HG03064 (cell line): ENCODE measurements around the gene PEX11G.
A peak's percentile ranks its signal among the peaks of the same experiment; 100 is the strongest.

Experiments
- ATAC-seq: cut with Tn5 transposase; IDR thresholded peaks from one replicate; pipeline ENCODE4 v1.9.1; 2021; ENCODE audit warnings: low read depth; ENCODE audit not compliant: unreplicated experiment

PEX11G gene

DNA sequence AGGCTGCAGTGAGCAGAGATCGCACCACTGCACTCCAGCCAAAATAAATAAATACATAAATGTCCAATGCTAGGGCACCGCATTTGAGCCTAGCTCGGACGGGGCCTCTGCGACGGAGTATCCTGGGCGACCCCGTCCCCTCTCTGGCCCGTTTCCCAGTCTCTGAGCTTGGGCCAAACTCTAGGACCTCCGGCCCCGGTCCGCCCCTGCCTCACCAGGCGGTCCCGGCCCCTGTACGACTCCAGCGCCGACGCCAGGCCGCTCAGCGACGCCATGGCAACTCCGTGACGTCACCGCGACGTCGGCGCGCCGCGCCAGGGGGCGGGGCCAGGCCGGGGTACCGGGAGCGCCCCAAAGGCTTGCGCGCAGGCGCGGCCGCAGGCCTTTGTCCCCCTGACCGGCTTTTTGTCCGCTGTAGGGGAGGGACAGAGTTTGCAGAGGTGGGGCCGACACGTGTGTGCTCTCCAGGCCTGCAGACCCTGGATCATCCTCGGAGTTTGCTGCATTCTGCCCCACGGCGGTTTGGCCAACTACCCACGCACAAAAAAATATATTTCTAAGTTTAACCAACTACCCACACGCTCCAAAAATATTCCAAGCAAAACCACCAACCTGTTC, at the start of gene PEX11G:
TSS of gene PEX11G (minus strand) at position 300 of the 618 bp plus-strand sequence. CDS start at position 275, 25 bp downstream.
- no peak for ATAC-seq

DNA sequence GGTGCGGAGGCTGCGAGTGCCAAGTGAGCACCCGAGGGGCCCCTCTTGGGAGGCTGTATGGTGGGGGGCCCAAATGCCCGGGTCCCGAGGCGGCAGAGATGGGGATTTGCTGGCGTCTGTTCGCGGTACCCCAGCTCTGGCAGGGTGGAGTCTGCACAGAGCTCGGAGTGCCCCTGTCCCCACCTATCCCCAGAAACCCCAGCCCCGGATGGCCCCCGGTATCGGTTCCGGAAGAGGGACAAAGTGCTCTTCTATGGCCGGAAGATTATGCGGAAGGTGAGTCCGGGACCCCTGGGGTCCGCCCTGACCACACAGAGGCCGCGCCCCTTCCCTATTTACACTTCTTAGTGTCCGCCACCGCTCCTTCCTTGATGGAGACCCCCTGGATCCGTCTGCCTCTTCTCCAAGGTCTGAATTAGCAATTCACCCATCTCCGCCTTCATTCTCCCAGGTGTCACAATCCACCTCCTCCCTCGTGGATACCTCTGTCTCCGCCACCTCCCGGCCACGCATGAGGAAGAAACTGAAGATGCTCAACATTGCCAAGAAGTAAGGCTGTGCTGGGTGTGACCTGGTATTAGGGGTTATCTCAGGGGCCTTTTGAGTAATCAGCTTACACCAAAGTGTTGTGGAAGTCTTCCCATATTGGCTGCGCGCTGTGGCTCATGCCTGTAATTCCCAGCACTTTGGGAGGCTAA, 47.3 kb upstream of the PEX11G start:
- ATAC-seq: peak; percentile 3

DNA sequence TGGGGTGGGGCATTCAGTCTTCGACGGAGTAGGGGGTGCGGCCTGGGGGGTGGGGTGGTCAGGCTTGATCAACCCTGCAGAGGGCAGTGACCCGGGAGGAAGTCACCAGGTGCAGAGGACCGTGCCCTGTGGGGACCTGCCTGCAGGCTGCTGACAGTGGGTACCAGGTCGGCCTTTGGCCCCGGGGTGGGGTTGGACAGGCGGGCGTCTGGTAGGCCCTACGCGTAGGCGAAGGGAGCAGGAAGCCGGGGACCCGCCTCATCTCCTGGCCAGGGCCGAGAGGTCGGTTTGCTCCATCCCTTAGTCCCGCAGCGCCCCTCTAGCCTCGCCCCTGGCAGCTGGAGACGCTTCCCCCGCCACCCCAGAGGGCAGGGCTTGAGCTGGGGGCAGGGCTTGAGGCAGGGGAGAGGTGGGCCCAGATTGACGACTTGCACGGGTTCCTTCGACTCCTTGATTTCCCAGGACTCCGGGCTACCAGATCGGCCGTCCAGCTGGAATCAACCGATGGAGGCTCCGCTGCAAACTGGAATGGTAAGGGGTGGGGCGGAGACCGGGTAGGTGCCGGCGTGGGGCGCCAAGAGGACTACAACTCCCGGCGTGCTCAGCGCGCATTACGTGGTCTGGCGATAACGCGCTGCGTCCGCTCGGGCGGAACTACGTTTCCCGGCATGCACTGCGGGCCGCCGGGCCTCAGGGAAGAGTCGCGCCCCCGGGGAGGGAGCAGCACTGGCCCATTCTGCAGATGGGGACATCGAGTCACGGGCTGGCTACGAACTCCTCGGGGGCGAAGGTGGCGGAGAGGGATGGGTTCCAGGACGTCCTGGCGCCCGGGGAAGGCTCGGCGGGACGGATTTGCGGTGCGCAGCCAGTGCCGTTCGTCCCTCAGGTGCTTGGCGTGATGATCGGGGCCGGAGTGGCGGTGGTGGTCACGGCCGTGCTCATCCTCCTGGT, 46.5 kb upstream of the PEX11G start, which contains the start of gene PNPLA6:
TSS of gene PNPLA6 (plus strand) at position 671 of the 951 bp plus-strand sequence. CDS start at position 743, 72 bp downstream.
- peak; percentile 64 for ATAC-seq

DNA sequence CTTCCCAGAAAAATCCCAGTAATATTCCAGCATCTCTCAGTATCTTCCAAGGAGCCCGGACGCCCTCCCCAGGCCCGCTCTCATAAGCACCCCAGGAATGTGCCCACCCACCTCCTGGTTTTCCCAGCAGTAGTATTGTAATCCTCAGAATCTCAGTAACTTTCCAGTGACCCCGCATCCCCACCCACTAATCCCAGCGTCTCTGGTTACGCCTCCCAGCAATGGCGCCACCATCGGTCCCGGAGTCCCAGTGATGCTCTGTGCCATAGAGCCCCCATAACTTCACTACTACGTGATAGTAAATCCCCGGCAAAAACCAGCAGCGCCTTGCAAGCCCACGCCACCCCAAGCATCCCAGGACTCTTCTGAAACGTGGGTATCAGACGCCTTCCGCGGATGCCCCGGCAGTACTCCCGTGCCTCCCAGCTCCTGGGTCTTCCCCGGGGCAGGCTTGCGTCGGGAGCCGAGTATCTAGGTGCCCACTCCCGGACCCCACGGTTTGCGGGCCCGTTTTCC, 45.8 kb upstream of the PEX11G start:
- ATAC-seq: no peak

DNA sequence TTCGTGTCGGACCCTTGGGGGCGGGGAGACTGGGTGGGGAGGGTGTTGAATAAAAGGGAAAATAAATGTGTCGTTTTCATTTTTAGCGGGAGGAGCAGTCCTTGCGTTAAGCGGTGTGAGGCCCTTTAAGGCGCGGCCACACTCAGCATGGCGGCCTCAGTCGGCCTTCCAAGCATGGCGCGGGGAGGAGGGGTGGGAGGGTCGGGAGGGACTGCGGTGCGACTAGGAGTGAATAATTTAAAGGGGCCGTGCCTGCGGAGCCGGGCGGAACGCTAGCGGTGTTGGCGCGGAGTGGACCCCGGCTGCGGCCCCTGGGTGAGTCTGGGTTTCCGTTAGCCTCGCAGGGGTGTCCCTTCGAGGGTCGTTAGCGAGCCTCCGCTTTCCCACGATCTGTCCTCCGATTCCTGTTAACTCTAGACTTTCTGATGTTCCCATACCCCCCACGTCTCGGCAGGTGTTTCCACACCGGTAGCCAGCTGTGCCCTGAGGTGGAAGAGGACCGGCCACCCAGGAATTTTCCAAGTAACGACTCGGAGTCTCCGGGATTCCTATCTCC, 45.2 kb upstream of the PEX11G start:
- ATAC-seq: no peak

DNA sequence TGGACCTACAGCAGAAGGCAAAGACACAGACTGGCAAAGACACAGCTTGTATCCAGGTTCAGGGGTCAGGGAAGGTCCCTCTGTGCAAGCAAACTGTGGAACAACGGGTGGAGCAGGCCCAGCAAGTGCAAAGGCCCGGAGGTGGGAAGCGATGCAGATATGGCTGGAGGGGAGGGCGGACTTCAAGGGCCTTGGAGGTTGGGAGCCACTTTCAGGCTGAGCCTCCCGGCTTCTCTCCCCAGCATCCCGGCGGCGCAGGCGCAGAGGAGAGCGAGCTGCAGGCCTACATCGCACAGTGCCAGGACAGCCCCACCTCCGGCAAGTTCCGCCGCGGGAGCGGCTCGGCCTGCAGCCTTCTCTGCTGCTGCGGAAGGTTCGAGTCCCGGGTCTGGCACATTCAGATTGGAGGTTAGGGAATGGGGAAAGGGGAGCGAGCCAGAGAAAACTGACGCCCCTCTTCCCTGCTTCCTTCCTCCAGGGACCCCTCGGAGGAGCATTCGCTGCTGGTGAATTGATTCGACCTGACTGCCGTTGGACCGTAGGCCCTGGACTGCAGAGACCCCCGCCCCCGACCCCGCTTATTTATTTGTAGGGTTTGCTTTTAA, 44.5 kb upstream of the PEX11G start:
- no peak for ATAC-seq

DNA sequence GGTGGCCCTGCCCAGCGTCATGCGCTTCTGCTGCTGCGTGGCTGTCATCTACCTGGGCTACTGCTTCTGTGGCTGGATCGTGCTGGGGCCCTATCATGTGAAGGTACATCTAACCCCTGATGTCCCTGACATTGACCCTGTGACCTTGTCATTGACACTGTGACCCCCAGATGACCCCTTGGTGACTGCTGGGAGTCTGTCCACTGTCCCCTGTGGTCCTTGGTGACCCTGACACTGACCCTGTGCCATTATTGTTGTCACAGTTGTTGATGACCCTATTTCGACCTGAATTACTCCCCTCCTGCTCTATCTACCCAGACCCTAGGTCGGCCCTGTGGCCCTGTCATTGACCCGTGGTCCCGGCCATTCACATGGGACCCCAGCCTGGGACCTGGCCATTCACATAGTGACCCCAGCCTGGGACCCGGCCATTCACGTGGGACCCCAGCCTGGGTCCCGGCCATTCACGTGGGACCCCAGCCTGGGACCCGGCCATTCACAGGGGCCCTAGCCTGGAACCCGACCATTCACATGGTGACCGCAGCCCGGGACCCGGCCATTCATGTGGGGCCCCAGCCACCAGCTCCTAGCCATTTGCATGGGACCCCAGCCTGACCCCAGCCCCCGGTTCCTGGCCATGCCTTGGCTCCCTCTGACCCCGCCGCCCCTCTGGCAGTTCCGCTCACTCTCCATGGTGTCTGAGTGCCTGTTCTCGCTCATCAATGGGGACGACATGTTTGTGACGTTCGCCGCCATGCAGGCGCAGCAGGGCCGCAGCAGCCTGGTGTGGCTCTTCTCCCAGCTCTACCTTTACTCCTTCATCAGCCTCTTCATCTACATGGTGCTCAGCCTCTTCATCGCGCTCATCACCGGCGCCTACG, 41.0 kb upstream of the PEX11G start:
- ATAC-seq: no peak

DNA sequence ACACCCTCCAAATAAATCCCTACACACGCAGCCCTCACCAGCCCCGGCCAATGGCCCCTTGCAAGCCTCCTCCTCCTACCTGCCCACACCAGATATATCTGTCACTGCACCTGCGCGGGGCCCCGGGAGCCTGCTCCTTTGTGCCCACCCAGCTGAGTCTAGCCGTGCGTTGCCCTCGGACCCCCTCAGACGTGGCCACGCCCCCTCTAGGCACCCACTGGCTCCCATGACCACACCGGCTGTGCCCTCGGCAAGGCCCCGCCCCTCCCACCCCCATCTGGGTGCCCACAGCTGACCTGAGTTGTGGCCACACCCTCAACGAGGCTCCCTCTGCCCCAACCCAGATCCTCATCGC, 40.4 kb upstream of the PEX11G start:
- ATAC-seq: no peak

DNA sequence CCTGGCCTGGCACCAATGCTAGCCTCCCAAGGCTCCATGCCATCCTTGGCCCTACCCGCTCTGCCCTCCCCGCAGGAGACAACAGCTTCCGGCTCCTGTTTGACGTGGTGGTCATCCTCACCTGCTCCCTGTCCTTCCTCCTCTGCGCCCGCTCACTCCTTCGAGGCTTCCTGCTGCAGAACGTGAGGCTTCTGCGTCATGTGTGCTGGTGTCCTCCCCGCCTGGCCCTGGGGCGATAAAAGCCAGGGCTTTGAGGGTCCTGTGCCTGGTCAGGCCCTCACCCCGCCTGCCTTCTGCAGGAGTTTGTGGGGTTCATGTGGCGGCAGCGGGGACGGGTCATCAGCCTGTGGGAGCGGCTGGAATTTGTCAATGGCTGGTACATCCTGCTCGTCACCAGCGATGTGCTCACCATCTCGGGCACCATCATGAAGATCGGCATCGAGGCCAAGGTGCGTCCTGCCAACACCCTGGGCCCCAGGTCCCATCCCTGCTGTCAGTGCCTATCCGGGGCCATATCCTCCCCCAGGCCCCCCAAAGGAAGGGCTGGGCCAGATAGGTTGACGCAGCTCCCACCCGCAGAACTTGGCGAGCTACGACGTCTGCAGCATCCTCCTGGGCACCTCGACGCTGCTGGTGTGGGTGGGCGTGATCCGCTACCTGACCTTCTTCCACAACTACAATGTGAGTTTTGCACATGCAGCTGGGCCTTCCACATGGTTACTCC, 39.8 kb upstream of the PEX11G start:
- ATAC-seq: no peak

DNA sequence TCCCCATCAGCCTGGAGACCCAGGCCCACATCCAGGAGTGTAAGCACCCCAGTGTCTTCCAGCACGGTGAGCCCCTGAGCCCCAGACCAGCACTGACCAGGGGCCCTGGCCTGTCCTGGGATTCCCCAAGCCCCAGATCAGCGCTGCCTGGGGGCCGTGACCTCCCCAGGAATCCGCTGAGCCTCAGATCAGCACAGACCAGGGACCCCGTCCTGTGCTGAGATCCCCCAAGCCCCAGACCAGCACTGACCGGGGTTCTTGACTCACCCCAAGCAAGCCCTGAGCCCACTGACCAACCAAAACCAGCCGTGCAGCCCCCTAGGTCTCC, 39.3 kb upstream of the PEX11G start:
- no peak for ATAC-seq

DNA sequence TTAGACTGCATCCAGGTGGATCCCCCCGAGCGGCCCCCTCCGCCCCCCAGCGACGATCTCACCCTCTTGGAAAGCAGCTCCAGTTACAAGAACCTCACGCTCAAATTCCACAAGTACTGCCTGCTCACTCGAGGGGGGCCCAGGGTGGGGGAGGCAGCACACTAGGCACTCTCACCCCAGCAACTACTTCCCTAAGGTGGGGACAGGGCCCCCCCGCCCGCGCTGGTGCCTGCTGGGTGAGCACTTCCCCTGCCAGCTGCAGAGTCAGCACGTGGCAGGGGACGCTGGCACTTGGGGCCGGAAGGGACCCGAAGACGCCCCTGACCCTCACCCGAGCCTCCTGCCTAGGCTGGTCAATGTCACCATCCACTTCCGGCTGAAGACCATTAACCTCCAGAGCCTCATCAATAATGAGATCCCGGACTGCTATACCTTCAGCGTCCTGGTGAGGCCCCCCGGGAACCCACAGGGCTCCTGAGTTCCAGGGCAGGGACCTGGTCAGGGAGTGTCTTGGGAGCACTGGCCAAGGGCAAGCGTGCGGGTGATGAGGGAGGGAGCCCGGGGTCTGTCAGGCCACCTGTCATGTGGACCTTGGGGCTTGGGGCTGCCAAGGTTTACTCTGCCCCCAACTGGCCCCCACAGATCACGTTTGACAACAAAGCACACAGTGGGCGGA, 38.8 kb upstream of the PEX11G start:
- ATAC-seq: no peak

DNA sequence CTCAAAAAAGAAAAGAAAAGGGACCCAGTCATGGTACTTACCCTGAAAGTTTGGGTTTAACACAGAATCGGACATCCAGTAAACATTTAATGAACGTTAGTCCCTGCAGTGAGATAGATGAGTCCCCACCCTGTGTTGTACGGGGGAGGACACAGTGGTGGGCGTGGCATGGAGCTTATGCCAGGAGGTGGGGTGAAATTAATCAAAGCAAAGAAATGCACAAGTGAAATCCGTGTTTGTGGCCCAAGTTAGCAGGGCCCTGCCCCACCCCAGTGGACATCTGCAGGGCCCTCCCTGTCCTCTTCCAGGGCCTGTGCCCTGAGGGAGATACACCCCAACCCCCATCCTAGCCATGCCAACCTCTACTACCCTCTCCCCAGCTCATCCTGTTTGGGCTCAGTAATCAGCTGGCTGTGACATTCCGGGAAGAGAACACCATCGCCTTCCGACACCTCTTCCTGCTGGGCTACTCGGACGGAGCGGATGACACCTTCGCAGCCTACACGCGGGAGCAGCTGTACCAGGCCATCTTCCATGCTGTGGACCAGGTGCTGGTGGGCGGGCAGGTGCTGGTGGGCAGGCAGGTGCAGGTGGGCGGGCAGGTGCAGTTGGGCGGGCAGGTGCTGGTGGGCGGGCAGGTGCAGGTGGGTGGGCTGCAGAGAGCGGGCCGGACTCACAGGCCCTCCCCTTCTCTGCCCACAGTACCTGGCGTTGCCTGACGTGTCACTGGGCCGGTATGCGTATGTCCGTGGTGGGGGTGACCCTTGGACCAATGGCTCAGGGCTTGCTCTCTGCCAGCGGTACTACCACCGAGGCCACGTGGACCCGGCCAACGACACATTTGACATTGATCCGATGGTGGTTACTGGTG, 37.5 kb upstream of the PEX11G start:
- no peak for ATAC-seq

DNA sequence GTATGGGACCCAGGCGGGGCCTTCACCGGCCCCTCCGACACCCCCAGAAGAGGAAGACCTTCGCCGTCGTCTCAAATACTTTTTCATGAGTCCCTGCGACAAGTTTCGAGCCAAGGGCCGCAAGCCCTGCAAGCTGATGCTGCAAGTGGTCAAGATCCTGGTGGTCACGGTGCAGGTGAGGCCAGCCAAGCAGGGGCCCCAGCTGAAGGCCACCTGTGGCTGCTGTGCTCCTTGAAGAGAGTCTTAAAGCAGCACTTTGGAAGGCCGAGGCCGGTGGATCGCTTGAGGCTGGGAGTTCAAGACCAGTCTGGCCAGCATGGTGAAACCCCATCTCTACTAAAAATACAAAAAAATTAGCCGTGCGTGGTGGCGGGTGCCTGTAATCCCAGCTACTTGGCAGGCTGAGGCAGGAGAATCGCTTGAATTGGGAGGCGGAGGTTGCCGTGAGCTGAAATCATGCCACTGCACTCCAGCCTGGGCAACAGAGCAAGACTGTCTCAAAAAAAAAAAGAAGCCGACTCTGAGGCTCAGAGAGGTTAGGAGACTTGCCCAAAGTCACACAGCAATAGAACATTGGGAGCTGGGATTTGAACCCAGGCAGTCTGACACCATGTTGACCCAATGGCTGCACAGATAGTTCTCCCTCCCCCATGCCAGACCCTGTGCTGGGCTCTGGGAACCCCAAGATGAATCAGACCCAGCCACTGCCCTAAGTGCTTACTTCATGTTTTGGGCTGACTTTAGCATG, 36.3 kb upstream of the PEX11G start:
- no peak for ATAC-seq

DNA sequence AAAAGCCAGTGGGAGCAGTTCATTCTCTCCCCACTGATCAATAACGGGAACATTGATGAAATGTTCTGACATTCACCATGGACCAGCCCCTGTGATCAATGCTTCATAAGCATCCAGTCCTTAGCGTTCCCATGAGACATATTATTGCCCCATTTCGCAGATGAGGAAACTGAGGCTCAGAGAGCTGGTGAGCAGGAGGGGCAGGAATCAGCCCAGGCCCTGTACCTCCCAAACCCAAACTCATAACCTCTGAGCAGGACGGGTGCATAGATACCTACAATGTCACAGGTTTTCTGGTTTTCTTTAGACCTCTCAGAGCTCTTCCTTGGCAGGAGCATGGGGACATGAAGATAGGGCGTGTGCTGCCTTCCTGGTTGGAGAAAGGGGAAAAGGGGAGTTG, 35.7 kb upstream of the PEX11G start:
- ATAC-seq: no peak

DNA sequence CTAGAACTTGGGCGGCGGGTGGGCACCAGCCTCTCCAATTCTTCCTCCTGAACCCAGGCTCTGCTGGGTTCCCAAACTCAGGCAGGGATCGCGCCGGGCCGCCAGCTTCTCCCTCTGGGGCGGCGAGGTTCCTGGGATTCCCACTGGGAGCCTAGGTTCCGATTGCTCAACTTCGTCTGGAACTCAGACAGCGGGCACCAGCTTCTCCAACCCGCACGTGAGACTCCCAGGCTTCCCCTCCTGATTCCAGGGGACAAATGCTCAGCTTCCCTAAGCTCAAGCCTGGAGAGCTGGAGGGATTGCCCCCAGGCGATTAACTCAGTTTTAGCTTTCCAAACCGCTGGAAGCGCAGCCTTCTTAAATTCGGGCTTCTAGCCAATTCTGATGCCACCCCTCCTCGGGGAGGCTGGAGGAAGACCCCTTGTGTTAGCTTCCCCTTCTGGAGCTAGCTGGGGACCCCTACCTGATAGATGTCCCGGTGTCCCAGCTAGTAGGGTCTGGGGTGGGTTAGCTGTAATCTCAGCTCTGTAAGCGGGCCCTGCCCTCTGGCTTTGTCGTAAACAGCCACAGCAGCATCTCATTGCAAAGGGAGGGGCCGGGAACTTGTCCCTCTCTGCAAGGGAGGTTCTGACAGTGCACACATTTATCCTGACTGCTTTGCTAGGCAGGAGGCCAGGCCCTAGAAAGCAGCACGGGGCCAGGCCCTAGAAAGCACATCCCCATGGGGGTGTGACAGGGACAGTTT, 34.3 kb upstream of the PEX11G start:
- no peak for ATAC-seq
